Inflammatory macrophage treated with lipopolysaccharide for 1 hour (primary cell): ENCODE data around the gene ATG10.
A peak's percentile ranks its signal among the peaks of the same experiment; 100 is the strongest.

Source experiments
- DNase-seq, 2 donors: peaks; one replicate each; pipeline ENCODE4 v3.0.0-alpha.2; 2020 to 2022

ATG10 gene

DNA sequence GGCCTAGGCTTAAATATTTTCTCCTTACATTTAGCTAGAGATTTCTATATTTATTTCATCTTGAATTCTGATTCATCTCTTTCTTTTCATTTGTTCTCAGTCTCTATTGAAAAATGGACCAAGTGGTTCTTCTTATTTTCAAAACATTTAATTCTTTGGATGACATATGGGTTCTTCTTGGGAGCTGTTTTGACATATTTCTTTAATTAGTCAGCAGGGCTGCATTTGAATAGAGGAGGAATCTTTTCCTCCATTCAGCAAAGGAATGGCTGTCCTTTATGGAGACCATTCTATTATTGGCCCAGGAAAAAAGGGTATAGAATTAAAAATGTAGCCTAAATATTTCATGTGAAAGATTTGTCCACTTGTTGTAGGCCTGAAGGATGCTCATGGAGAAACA lies 196.5 kb downstream of the ATG10 start:
- DNase-seq = no peak

DNA sequence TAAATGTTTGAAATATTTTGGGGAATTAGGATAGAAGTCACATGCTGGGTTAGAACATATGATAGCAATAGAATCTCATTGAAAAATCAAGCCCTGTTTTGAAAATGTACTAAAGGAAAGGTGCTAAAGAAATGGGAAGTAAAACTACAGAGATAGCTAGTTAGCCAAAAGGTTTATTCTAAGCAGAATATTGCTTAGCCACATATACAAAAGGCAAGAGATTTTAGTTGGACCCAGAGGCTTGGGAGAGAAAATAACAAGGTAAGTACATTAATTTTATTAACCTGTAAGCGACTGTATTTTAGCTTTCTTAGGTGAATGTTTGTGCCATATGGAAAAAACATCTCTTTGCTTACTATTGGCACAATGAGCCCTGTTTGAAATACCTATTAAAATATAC lies 198.1 kb downstream of the ATG10 start:
- DNase-seq = no peak

DNA sequence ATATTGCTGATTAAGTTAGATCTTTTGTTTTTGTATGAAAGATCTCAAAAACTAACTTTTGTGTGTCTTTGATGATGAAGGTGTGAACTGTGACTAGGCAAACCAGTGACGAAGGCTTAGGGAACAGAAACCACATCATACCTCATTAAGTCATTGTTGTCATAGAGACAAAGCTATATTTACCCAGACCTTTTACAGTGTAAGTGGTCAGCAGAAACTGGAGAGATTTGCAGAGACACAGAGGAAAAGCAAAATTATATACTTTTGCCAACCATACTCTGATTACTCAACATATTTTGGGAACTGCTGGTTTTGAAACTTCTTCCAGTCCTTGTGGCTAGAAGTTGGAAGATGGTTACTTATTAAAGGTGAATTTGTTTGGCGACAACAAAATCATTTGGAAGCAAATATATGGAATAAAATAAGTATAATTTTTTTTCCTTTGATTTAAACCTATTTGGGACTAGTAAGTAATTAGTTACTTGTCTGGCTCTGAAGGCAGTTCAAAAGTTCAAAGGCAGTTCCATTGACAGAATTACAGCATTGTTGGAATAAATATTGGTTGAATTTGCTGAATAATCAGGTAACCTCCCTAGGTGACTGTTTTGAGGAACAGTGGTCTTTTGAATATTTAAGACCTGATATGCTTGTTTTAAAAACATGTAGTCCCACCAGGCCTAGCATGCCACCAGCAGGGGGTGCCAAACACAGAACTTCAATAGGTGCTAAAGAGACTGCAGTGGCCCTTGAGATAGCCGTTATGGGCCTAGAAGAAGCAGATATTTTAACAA lies 202.5 kb downstream of the ATG10 start:
- peak; percentile 61 to 70 for DNase-seq

DNA sequence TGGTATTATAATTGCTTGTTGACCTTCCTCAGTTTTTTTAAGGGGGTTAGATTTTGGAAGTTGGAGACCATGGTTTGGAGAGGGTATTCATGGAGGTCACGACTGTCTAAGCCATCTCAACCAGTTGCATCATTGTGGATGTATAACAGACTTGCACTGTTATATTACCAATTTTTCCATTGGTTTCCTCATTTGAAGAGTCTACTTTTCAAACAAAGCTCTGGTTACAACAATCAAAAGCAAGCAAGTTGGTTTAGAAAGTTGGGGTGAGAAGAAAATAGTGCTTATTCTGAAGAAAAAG lies 203.0 kb downstream of the ATG10 start:
- no peak for DNase-seq

DNA sequence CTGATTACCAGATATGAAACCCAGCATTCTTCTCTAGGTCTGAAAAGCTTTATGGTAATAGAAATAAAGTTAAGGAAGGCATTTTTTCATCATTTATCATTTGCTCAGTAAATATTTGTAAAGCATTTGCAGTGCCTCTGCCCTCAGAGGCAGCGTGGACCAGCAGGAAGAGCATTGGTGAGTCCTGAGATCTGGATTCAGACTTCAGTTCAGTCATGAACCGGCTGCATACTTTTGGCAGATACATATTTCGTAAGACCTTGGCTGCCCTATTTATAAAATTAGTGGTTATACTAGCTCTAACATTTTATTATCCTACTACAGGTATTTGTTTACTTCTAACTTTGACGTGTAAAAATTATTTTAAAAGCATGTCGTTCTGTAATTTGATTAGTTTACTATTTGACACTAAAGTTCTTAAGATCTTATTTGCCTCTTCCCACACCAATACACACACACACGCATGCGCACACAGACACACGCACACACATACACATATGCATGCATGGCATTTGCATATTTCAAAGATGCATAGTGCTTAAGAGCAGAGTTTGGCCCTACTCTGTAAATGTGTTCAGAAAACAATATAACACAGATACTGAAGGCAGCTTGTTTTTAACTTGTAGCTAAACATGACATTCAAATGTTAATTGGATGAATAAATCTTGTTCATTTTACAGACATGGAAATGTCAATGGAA lies 204.4 kb downstream of the ATG10 start:
- DNase-seq = no peak

DNA sequence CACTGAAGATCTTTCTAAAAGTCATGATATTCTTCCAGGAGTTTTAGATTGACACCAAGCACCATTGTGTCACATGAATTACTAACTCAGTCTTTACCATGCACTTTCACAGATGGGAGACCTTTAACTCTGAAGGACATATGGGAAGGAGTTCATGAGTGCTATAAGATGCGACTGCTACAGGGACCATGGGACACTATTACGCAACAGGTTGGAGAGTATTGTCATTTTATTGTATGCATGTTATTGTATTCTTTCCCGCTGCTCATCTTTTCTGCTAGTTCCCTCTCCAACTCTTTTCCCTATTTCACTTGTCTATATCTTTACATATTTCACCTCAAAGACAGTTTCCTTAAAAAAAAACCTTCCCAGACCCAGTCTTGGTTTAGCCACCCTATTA lies 206.6 kb downstream of the ATG10 start:
- no peak for DNase-seq

DNA sequence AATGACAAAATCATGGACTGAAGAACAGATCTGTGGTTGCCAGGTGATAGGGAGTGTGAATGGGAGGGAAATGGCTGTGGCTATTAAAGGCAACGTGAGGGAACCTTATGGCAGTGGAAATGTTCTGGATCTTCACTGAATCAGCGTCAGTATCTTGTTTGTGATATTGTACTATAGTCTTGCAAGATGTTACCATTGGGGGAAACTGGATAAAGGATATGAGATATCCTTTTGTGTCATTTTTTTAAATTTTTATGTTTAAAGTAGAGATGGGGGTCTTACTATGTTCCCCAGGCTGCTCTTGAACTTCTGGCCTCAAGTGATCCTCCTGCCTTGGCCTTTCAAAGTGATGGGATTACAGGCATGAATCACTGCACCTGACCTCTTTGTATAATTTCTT lies 210.8 kb downstream of the ATG10 start:
- no peak for DNase-seq

DNA sequence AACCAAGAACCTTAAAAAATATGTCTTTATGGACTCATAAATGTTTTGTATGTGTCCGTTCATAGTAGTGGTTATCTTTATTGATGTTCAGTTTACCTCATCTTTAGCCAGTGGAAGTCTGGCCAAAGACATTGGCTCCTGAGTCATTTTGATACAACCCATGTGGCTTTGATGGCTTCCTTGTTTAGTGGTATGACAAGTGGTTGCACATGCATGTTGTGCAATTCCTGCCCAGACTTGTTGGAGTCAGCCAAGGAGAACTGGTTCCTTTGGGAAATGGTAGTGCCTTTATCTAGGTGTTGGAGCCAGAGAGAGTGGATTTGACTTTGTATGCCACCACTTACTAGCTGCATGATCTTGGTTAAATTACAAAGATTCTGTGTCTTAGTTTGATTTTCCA lies 212.0 kb downstream of the ATG10 start:
- DNase-seq = peak; percentile 13 to 33

DNA sequence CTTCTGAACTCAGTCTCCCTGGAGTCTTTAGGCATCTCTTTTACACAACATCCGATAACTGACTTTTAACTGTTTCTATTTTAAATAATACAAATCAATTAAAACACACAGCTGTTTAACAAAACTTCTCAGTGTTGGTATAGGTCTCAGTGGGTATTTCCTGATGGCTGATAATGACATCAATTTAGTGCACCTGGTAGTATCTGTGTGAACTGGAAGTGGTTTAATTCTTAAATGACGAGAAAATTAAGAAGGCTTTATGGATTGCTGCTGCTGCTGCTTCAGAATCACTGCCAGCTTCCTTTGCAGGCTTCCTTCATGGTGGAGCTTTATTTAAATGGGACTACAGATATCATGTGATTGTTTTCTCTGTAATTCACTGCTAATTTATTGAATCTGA lies 214.0 kb downstream of the ATG10 start:
- DNase-seq = no peak

DNA sequence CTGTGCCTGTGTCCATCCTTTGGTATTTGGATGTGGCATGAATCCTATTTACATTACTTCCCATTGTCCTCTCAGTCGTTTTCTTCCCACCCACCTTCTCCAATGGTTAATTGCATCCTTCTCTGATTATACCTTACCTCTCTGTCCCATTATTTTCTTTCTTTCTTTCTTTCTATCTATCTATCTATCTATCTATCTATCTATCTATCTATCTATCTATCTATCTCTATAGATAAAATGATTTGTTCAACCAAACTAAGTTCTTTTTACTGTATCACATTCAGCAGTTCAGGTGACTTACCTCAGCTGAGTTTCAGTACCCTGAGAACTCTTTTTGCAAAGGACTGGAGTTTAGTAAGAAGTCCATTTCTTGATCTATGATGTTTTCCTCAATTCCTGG lies 225.7 kb downstream of the ATG10 start:
- DNase-seq = no peak

DNA sequence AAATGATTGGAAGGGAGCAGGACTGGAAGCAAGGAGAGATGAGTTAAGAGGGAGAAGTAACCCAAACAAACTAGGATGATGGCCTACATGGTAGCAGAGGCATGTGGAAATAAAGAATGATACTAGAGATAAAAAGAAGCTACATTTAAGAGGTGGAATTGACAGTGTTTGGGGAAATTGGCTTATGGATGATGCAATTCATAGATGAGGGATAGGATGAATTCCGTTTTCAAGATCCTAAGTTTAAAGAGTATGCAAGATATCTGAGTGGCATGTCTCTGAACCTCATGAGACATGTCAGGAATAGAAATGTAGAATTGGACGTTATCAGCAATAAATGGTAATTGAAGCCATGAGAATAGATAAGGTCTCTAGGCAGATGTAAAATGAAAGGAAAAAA lies 232.7 kb downstream of the ATG10 start:
- DNase-seq = no peak

DNA sequence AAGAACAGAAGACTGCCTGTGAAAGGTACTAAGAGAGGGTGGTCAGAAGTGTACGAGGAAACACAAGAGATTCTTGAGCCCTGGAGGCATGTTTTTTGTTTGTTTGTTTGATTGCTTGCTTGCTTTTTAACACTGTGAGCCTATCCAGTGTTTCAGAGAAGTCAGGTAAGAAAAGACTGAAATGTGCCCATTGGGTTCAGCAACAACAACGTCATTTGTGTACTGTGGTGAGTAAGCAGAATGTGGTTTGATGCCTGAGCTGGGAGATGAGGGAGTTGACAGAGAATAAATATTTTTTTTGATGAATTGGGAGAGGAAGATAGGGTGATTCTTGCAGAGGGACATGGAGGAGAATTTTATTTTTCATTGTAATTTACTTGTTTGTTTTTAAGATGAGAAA lies 233.2 kb downstream of the ATG10 start:
- no peak for DNase-seq

DNA sequence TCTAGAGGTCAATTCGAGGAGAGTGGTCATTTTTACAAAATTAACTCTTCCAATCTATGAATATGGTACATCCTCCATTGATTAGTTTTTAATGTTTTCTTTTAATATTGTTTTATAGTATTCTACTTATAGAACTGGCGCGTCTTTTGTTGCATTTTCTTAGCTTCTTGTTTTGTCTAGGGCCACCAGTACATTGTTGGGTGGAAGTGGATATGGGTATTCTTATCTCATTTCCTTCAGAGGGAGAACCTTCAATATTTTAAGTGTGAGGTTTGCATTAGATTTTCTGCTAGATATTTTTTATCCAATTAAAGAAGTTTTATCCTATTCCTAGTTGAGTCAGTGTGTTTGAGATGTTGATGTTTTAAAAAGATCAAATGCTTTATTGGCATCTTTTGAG lies 236.5 kb downstream of the ATG10 start:
- DNase-seq = no peak

DNA sequence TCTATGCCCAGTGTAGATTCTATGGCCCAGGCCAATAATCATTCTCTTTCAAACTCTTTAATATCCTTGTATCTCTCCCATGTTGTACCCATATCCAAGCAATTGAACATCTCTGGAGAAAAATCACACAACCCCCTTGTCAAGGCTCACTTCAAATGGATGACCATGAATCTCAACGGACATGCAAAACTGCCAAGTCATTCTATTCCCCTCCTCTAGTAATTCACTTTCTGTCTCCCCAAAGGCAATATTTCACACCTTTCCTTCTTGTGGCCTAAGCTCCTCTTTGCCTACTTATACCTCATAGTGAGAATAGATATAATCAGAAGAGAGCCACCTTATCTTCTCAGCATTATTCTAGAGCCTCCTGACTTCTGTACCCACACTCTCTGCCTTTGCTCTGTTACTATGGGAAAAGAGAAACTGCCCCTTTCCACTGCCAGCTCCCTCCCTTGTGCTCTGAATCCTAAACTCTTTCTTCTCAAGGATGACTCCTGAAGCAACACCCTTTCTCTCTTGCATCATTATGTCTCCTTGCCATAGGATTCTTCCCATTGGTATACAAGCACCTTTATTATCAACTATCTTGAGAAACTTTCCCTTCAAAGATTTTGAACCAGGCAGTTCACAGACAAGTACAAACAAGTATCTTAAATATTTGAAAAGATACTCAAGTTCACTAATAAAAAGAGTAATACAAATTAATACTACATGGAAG lies 240.2 kb downstream of the ATG10 start:
- no peak for DNase-seq

DNA sequence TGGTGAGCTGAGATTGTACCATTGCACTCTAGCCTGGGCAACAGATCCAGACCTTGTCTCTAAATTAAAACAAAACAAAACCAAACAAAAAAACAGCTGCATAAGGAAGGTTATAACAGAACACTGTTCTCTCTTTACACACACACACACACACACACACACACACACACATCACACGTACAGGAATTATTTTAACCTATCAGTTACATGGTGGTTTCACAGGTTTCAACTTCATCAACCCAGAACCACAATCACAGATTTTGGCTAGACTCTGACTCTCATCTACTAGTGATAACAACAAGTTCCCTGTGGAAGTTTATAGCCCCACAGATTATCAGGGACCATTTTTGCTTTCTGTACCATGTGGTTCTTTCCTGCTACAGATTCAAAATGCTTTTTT lies 246.1 kb downstream of the ATG10 start:
- DNase-seq = no peak

DNA sequence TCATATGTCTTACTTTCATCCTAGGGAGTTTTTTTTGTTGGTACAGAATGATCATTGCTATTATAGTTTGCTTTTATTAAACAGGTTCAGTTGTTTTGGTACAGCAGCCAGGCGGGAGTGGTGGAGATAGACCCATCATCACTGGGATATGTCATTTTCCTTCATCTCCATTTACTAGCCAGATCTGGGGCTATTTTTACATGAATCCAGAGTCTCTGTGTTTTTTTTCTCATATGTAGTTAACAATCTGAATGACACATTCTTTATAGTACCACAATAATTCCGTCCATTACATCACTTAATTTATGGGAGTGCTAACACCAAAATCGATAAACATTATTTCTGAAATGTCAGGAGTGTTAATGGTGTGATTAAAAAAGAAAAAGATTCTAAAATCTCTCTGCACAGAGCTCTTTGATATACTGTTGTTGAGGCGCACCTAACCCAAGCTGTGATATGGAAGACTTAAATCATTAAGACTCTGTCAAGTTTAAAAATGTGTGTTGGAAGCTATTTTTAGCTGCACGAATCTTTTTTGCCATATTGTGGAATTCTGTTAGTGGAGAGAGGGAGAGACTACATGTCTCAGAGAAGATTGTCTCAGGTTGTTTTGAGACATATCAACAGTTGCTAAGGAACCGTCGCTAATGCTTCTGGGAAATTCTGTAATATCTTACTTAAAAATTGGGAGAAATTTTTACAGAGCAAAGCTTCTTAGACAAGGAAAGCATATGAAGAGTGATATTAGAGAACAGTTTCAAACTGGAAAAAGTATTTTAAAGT lies 246.7 kb downstream of the ATG10 start:
- DNase-seq = no peak

DNA sequence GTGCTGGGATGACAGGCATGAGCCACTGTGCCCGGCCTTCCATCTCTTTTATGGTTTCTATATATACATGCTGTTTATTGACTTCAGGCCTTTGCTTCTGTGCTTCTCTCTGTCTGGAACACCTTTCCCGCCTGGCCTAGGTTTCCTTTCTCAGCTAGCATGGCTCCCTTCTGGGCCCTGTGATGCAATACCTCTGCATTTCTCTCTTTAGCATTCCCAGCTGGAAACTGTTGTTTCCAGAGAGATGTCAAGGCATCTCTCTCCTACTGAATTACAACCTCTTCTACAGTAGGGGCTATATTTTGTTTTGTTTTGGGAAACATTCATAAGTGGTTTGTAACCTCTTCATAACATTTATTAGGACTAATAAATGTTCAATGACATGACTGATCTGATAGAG lies 249.2 kb downstream of the ATG10 start:
- no peak for DNase-seq

DNA sequence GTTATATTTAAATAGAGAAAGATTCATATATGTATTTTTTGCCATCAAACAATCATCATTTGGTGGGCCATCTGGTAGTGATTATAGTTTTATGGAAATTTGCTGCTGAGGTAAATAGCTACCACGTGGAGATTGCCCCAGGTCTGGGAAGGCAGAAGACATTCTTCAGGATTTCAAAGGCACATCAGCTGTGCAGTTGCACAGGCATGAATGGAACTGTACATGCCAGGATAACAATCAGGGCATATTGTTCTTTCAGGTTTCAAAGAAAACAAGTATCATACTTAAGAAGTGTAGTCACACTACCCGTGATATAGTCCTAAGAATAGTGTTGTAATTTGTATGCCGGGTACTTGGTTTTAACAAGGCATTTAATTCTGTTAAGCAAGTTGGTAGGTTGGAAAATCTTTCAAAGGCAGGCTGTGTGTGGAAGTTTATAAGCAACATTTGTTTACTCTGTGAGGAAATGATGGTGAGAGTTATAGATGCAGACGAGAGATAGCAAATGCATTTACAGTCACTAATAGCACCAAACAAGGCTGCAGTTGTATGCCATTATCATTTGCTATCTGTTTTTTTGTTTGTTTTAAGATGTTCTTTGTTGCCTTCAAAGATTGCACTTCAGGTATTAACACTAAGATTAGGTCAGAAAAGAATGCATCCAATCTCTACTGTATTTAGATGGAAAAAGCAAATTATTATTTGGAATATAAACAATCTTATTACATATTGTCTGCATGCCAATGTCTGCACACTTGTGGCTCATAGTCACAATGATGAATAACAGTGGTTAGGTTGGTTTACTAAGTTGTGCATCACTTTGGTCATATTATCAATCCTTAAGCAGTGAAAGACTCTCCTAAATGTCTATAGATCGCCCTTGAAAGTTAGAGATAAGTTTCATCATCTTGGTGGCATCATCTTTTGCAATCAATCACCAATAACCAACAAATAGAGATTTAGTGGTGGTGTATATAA lies 251.1 kb downstream of the ATG10 start:
- DNase-seq = no peak

DNA sequence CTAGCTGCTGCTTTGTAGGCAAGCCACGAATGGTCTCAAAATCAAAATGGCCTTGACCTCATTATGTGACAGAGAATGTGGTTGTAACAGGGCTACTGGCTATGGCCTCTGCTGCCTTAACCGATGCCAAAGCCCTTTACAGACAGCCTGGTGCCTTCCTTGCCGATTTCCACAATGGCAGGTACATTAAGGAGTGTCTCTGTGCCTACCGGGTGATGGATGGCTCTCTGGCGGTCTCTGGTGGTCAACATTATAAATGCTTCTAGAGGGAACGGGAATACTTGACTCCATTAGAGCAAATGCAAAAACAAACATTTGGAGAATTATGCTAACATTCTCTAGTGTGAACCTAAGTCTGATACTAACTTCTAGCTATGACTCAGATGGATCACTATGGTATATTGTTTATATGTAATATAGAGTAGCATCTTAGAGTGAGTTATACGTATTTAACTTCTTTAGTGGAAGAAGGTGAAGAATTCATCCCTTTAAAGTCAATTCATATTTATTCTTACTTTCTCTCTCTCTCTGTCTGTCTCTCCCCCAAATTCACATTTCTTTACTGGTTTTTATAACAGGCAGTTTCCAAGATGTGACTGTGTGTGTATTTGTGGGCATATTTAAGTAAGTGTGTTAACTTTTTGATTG lies 253.8 kb downstream of the ATG10 start:
- peak; percentile 19 to 81 for DNase-seq

DNA sequence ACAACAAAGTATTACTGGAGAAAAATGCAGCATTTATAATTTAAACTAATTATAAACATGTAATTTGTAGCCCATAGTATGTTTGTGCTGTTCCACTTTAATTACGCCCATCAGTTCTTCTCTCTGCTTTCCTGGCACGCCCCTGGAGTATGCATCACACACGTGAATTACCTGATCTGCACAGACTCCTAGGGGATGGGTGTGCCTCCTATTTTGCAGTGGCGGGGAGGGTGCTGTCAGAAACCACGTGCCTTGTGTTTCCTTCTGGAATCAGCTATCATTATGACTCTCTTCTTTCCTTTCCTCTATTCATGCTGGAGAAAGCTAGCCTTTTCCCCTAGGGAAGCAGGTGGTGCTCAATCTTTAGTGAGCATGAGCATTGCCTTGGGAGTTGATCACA lies 263.1 kb downstream of the ATG10 start:
- DNase-seq = no peak

DNA sequence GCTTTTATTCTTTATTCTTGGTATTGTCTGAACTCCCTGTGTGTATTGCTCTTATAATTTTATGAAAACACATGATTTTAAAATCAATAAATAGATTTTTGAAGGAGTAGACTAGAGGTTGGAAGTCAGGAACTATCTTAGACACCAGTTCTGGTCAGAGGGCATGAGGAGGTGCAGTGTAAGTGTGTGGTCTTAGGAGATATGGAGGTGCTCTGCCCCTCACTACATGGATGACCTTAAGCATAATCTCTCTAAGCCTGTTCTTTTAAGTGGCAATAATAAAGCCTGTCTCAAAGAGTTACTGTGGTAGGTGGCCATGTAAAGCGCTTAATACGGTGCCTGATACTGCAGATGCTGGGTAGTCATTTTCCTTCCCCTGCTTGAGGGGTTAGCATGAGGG lies 272.3 kb downstream of the ATG10 start:
- no peak for DNase-seq
